ENCODE results near the gene ASTN2.

DNA sequence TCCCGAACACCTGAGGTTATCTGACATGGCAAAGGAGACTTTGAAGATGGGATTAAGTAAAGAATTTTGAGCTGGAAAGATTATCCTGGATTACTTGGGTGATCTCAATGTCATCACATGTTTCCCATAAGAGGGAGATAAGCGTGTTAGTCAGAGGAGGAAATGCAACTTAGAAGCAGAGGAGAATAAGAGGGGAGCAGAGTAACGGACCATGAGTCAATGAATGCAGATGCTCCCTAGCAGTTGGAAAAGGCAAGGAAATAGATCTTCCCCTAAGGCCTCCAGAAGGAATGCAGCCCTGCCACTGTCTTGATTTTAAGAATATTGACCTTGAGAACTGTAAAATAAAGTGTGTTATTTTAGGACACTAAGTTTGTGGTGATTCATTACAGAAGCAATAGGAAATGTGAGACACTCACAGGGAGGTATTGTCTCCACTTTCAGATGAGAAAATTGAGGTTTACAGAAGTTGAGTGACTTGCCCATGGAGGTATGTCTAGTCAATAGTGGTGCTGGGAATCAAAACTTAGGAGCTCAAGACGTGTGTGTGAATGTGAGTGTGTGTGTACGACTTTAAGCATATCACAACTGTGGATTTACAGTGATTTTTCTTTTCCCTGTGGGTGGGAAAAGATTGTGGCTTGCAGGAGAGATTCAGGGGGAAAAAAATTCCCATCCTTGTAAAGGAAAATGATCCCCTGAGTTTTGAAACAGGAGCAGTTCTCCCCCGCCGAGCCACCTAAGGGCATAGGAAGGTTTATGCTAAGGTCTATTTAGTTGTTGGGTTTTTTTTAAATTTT lies 602.4 kb downstream of the ASTN2 start:
- TF ChIP-seq, protein P1, sequence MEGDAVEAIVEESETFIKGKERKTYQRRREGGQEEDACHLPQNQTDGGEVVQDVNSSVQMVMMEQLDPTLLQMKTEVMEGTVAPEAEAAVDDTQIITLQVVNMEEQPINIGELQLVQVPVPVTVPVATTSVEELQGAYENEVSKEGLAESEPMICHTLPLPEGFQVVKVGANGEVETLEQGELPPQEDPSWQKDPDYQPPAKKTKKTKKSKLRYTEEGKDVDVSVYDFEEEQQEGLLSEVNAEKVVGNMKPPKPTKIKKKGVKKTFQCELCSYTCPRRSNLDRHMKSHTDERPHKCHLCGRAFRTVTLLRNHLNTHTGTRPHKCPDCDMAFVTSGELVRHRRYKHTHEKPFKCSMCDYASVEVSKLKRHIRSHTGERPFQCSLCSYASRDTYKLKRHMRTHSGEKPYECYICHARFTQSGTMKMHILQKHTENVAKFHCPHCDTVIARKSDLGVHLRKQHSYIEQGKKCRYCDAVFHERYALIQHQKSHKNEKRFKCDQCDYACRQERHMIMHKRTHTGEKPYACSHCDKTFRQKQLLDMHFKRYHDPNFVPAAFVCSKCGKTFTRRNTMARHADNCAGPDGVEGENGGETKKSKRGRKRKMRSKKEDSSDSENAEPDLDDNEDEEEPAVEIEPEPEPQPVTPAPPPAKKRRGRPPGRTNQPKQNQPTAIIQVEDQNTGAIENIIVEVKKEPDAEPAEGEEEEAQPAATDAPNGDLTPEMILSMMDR (IDR thresholded peaks at IDR 0.05; ENCODE audit: poor library complexity, severe bottlenecking), result no peak
- TF ChIP-seq EP300 (conservative IDR thresholded peaks at IDR 0.05; ENCODE audit: poor library complexity, severe bottlenecking), result no peak
- no peak for TF ChIP-seq EZH2 (IDR thresholded peaks at IDR 0.05; ENCODE audit: borderline replicate concordance, insufficient read depth, low read length, poor library complexity, severe bottlenecking)
- TF ChIP-seq, protein P2, sequence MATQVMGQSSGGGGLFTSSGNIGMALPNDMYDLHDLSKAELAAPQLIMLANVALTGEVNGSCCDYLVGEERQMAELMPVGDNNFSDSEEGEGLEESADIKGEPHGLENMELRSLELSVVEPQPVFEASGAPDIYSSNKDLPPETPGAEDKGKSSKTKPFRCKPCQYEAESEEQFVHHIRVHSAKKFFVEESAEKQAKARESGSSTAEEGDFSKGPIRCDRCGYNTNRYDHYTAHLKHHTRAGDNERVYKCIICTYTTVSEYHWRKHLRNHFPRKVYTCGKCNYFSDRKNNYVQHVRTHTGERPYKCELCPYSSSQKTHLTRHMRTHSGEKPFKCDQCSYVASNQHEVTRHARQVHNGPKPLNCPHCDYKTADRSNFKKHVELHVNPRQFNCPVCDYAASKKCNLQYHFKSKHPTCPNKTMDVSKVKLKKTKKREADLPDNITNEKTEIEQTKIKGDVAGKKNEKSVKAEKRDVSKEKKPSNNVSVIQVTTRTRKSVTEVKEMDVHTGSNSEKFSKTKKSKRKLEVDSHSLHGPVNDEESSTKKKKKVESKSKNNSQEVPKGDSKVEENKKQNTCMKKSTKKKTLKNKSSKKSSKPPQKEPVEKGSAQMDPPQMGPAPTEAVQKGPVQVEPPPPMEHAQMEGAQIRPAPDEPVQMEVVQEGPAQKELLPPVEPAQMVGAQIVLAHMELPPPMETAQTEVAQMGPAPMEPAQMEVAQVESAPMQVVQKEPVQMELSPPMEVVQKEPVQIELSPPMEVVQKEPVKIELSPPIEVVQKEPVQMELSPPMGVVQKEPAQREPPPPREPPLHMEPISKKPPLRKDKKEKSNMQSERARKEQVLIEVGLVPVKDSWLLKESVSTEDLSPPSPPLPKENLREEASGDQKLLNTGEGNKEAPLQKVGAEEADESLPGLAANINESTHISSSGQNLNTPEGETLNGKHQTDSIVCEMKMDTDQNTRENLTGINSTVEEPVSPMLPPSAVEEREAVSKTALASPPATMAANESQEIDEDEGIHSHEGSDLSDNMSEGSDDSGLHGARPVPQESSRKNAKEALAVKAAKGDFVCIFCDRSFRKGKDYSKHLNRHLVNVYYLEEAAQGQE (IDR thresholded peaks at IDR 0.05; ENCODE audit: borderline replicate concordance), result no peak
